Heart right ventricle (tissue), 16 donors: ENCODE data around the gene TACR2. TPM values are rescaled to one million over a fixed set of nuclear protein-coding genes. Genes with fewer than 3 reads are reported as not detected.

Source experiments
- ATAC-seq, 8 donors: fragments of 200-7000 bp; cut with Tn5 transposase; one replicate each; pipeline ENCODE4 v1.9.1; 2020; ENCODE audit warnings: mild to moderate bottlenecking in 8 of 8, moderate library complexity in 8 of 8, moderate number of reproducible peaks in 1 of 8
- DNase-seq, 2 donors: peaks; one replicate each; pipeline ENCODE4 v3.0.0-alpha.2; 2020
- H3K27ac ChIP-seq, 10 donors: fragments of 200-600 bp; sonication (generic) in 2 of 10; one replicate each; pipeline versions ENCODE4 v1.5.0 to v1.8.0; 2020 to 2022; ENCODE audit warnings: mild to moderate bottlenecking in 3 of 10
- H3K27me3 ChIP-seq, 7 donors: fragments of 200-600 bp; one replicate each; pipeline ENCODE4 v1.8.0; 2021 to 2022; ENCODE audit warnings: mild to moderate bottlenecking in 2 of 7
- H3K36me3 ChIP-seq, 9 donors: fragments of 200-600 bp; sonication (generic) in 1 of 9; one replicate each; pipeline versions ENCODE4 v1.5.0 to v1.8.0; 2020 to 2022; ENCODE audit warnings: mild to moderate bottlenecking in 2 of 9
- H3K4me1 ChIP-seq, 9 donors: fragments of 200-600 bp; sonication (generic) in 1 of 9; one replicate each; pipeline versions ENCODE4 v1.5.0 to v1.8.0; 2020 to 2022; ENCODE audit warnings: mild to moderate bottlenecking in 4 of 9
- H3K4me3 ChIP-seq, 10 donors: fragments of 200-600 bp; sonication (generic) in 2 of 10; one replicate each; pipeline versions ENCODE4 v1.5.0 to v1.8.0; 2020 to 2022; ENCODE audit warnings: mild to moderate bottlenecking in 7 of 10, moderate library complexity in 2 of 10
- H3K9me3 ChIP-seq, 11 donors: fragments of 200-600 bp in 10 of 11; sonication (generic) in 2 of 11; one replicate each; pipeline versions ENCODE4 v1.5.0 to v1.8.0; 2013 to 2022; ENCODE audit warnings: mild to moderate bottlenecking in 2 of 11, control low read depth in 1 of 11, moderate library complexity in 1 of 11
- WGBS, 2 donors: extraction: QIAGEN DNeasy Blood & Tissue Kit; methylation state at CpG; one replicate each; pipeline ENCODE4 v1.1.7; 2013; ENCODE audit warnings: inconsistent platforms in 1 of 2; 5-methylcytosine and 5-hydroxymethylcytosine counted together
- intact Hi-C, 10 donors: fragments of 100-400 bp; cut with DNase I; formaldehyde crosslinking; loops; one replicate each; pipeline versions ENCODE4 v1.11.1 to v1.14.2; 2022
- polyA plus RNA-seq, 2 donors: library from polyadenylated mRNA; stranded (reverse); fragments of 200-250 nt; gene quantifications; one replicate each; pipeline ENCODE4 v1.2.3, GENCODE V29; 2013
- total RNA-seq, 10 donors: library from RNA; stranded (reverse); fragmentation: NEBNext Ultra II Directional in 3 of 10; extraction: Animal tissue kit (Norgen Biotek cat#: 25700) in 3 of 10; gene quantifications; one replicate each; pipeline versions ENCODE4 v1.2.1 to v1.2.4, GENCODE V29; 2021 to 2023
- TF ChIP-seq, protein P1 (sequence below), 9 donors: fragments of 200-600 bp; sonication (generic) in 2 of 9; IDR thresholded peaks; one replicate each; pipeline versions ENCODE4 v1.5.0 to v1.8.0; 2021 to 2022; ENCODE audit warnings: antibody characterized with exemption in 9 of 9, mild to moderate bottlenecking in 5 of 9, moderate library complexity in 1 of 9
- donor health status: Arrhythmogenic right ventricular cardiomyopathy.
- donor health status: ischemic (EF 13 %, LVEDD 7.1; RV severe dilation, severe dysfunction).
- donor health status: healthy with polysubstance abuse.
- donor health status: DM: no; HTN: yes; CAD: no.
- donor health status: DM: no; HTN: no; CAD: no.
- donor health status: ischemic (EF 25% LVEDD 6.9; RV normal size, moderate dysfunction).
- donor health status: ischemic (EF 25% LVEDD 5.7; RV mildly dilated, moderate dysfunction).
- donor health status: healthy.
- donor health status: DM: yes; HTN: yes; CAD: no.
- donor health status: Ischemic cardiomyopathy.
- donor health status: ischemic (EF 35%, LVEDD 5.7; RV mildly dilated, moderate dysfunction).
- donor health status: nonischemic (EF 11% LVEDD 7.7; RV severe dilation, severe dysfunction).
- donor health status: DM: yes; HTN: yes; CAD: no.
- donor health status: PGD.
- donor health status: ischemic (EF 29% LVEDD 5.4; RV normal size, mild dysfunction).
- donor health status: nonischemic (EF 23%, LVEDD 6.1; RV moderate dilation, normal function).

TACR2 gene
- total and polyA plus RNA-seq, 12 donors: 0.13 to 0.93 (median 0.20) TPM; not detected in 3

DNA sequence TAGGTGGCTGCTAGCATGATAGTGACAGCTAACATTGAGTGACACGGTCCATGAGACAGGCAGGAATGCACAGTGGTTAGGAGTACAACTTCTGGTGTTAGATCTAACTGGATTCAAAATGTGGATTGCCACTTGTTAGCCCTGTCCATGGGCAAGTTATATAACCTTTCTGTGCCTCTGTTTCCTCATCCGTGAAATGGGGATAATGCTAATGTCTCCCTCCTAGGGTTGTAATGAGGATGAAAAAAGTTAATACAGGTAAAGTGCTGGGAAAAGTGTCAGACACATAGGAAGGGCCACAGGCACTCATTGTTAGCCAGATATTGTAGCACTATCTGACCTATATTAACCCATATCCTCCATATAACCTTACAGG, 41.8 kb downstream of the TACR2 start:
- H3K4me1 ChIP-seq: peaks cover 23 to 50% (median 38%) of the 10 kb centered on the region in 9 donors
- TF ChIP-seq, protein P1, sequence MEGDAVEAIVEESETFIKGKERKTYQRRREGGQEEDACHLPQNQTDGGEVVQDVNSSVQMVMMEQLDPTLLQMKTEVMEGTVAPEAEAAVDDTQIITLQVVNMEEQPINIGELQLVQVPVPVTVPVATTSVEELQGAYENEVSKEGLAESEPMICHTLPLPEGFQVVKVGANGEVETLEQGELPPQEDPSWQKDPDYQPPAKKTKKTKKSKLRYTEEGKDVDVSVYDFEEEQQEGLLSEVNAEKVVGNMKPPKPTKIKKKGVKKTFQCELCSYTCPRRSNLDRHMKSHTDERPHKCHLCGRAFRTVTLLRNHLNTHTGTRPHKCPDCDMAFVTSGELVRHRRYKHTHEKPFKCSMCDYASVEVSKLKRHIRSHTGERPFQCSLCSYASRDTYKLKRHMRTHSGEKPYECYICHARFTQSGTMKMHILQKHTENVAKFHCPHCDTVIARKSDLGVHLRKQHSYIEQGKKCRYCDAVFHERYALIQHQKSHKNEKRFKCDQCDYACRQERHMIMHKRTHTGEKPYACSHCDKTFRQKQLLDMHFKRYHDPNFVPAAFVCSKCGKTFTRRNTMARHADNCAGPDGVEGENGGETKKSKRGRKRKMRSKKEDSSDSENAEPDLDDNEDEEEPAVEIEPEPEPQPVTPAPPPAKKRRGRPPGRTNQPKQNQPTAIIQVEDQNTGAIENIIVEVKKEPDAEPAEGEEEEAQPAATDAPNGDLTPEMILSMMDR (IDR thresholded peaks at IDR 0.05): no peak
- H3K4me3 ChIP-seq: no peak overlapping the region
- WGBS, 2 donors: 92 to 100% methylated on average over 2 of the region's 2 CpGs
- ATAC-seq (no peak), DNase-seq (no peak)
- peak overlapping the region in 8 of 10 donors; percentile 32 to 84 (median 63) for H3K27ac ChIP-seq
- H3K36me3 ChIP-seq: peaks cover 0 to 100% (median 18%) of the 10 kb centered on the region in 9 donors
- H3K9me3 ChIP-seq: no peaks in the 10 kb centered on the region
- H3K27me3 ChIP-seq: no peaks in the 10 kb centered on the region
- intact Hi-C loops: loop anchor here in 7 of 10 donors (5.0 to 10.0 kb wide), 6 partner anchors 38 to 60 kb away; no protein-coding TSS in a partner anchor

DNA sequence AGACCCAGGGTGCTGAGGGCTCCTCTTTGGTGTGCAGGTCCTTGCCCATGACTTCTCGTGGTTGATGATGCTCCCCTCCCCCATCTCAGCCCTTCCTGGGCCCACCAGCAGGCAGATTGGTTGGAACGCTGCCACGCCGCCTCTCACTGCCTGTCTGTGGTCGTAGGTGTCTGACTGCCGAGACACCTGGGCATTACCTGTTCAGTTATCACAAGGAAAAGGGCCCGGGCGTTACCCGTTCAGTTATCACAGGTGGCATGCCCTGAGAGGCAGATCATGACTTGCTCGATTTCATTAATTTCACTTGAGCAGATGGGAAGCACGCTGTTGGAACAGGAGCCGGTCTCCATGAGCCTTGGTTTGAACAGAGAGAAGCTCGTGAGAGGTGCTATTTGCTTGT, 42.5 kb downstream of the TACR2 start:
- peaks cover 0 to 100% (median 18%) of the 10 kb centered on the region in 9 donors for H3K36me3 ChIP-seq
- DNase-seq (no peak), ATAC-seq (no peak)
- TF ChIP-seq, protein P1 (IDR thresholded peaks at IDR 0.05): no peak
- H3K4me3 ChIP-seq: no peak overlapping the region
- intact Hi-C loops: loop anchor here in 2 of 10 donors (10.0 kb wide), 2 partner anchors 49 to 59 kb away; no protein-coding TSS in a partner anchor
- H3K4me1 ChIP-seq: peaks cover 23 to 50% (median 38%) of the 10 kb centered on the region in 9 donors
- no peaks in the 10 kb centered on the region for H3K27me3 ChIP-seq
- peak overlapping the region in 2 of 10 donors; percentile 8 to 70 for H3K27ac ChIP-seq
- 90 to 95% methylated on average over 13 of the region's 13 CpGs for WGBS, 2 donors
- H3K9me3 ChIP-seq: no peaks in the 10 kb centered on the region

DNA sequence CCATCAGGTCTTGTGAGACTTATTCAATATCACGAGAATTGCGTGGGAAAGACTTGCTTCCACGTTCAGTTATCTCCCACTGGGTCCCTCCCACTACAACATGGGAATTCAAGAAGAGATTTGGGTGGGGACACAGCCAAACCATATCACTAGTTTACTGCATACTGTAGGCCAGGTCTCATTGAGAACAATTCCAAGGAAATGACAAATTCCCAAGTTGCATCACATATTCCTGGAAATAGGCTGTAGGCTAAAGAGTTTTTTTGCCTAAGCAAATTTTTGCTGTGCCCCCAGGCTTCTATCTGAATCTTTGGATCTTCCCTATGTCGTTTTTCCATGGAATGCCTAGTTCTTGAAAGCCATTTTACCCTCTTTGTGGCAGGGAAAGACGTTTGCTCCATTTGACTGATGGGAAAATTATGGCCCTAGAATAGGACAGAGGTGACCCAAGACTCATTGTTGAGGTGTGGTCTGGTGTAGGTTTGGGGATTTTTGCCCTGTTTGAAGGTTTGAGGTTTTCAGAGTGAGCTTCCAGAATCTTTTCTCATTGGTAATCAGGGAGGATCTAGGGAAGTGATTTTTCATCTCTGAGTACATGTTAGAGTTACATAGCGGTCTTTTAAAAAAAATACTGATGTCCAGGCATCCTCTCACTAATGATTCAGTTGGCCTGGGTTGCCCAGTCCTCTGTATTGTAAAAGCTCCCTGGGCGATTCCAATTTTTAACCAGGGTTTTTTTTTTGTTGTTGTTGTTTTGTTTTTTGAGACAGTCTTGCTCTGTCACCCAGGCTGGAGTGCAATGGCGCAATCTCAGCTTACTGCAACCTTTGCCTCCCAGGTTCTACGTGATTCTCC, 44.4 kb downstream of the TACR2 start:
- H3K9me3 ChIP-seq: no peaks in the 10 kb centered on the region
- intact Hi-C loops: loop anchor here in 2 of 10 donors (10.0 kb wide), 2 partner anchors 48 to 58 kb away; no protein-coding TSS in a partner anchor
- TF ChIP-seq, protein P1 (IDR thresholded peaks at IDR 0.05): no peak
- 74 to 82% methylated on average over 9 of the region's 9 CpGs for WGBS, 2 donors
- peaks cover 19 to 35% (median 28%) of the 10 kb centered on the region in 9 donors for H3K4me1 ChIP-seq
- ATAC-seq: peak in 1 of 8 donors; percentile 28
- no peak for DNase-seq
- no peak overlapping the region for H3K4me3 ChIP-seq
- H3K36me3 ChIP-seq: peaks cover 0 to 100% (median 35%) of the 10 kb centered on the region in 9 donors
- H3K27me3 ChIP-seq: no peaks in the 10 kb centered on the region
- H3K27ac ChIP-seq: peak overlapping the region in 1 of 10 donors; percentile 19

DNA sequence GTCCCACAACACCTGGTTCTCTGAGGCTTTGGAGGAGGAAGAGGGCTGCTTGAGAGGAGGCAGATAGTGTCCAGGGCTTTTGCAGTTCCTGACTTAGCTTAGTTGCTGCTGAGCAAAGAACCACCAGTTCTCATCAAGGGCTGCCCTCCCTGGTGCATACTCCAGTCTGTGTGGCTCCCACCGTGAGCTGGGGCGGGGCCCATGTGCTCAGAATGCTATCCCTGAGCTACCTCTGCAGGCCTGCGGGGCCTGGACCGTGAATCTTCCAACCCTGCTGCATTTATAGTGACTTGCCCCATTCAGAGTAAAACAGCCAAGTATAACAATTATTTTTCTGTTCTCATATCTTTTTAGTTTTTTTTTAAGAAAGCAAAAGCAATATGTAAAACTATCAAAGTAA, 49.2 kb downstream of the TACR2 start:
- no peak for DNase-seq

More for the DNA sequence above, 49.2 kb downstream of the TACR2 start:
- no peak for ATAC-seq
- intact Hi-C loops: no loop called here
- Histone ChIP-seq H3K4me1 (peaks cover 11 to 36% (median 18%) of the 10 kb centered on the region in 9 donors), H3K27me3 (no peaks in the 10 kb centered on the region), H3K9me3 (no peaks in the 10 kb centered on the region), H3K36me3 (peaks cover 0 to 99% (median 49%) of the 10 kb centered on the region in 9 donors), H3K27ac (no peak overlapping the region), H3K4me3 (no peak overlapping the region)
- WGBS, 2 donors: 70 to 71% methylated on average over 4 of the region's 4 CpGs
- TF ChIP-seq, protein P1 (IDR thresholded peaks at IDR 0.05): no peak
